Hepatocyte (in vitro differentiated cells): Measurements from ENCODE around the gene SLC6A1.

Experiments
- CTCF ChIP-seq: fragments of 200-600 bp; sonication (generic); IDR thresholded peaks from 2 replicates; pipeline ENCODE4 v1.5.1; 2016; ENCODE audit warnings: antibody characterized with exemption, mild to moderate bottlenecking; ENCODE audit not compliant: poor library complexity
- EZH2 ChIP-seq: fragments of 200-600 bp; sonication (generic); IDR thresholded peaks from 2 replicates; pipeline ENCODE4 v1.6.1; 2016; ENCODE audit warnings: antibody characterized with exemption, mild to moderate bottlenecking, borderline replicate concordance

- TF ChIP-seq CTCF, result no peak
- TF ChIP-seq EZH2, result no peak
These were observed 8.6 kb downstream of the SLC6A1 start for GRCh38 chr3:11001020-11001657.
